PFSK-1 (cell line): ENCODE data around the gene TGM6.

ENCODE experiments used
- FOXP2 ChIP-seq: optimal IDR thresholded peaks from 2 replicates; pipeline ENCODE3; 2011; ENCODE audit warnings: borderline replicate concordance, control low read depth, inconsistent platforms; ENCODE audit not compliant: insufficient read depth; ENCODE audit errors: extremely low read length, extremely low read depth
- POLR2AphosphoS5 ChIP-seq: IDR thresholded peaks from 2 replicates; pipeline ENCODE4 v1.6.1; 2012; ENCODE audit warnings: low read depth, mild to moderate bottlenecking, control low read depth, low read length, moderate library complexity
- REST ChIP-seq, 2 experiments: IDR thresholded peaks; 2 replicates each; pipeline versions ENCODE4 v1.6.1 to v1.8.0; 2011 to 2012; ENCODE audit warnings: low read depth in 2 of 2, low read length in 2 of 2, control low read depth in 1 of 2, inconsistent platforms in 1 of 2, mild to moderate bottlenecking in 1 of 2, moderate library complexity in 1 of 2; ENCODE audit not compliant: insufficient read depth in 1 of 2
- SIN3A ChIP-seq: IDR thresholded peaks from 2 replicates; pipeline ENCODE4 v1.6.1; 2012; ENCODE audit warnings: mild to moderate bottlenecking, low read length, moderate library complexity, borderline replicate concordance; ENCODE audit not compliant: insufficient read depth
- TAF1 ChIP-seq: IDR thresholded peaks from 2 replicates; pipeline ENCODE4 v1.6.1; 2012; ENCODE audit warnings: low read length, control low read depth, borderline replicate concordance; ENCODE audit not compliant: insufficient read depth

- no peak for TF ChIP-seq SIN3A
- no peak for TF ChIP-seq REST (IDR thresholded peaks at IDR 0.05; ENCODE audit: insufficient read depth in 1 of 2, low read depth in 2 of 2, low read length in 2 of 2)
- TF ChIP-seq POLR2AphosphoS5: no peak
- no peak for TF ChIP-seq TAF1
- TF ChIP-seq FOXP2: no peak
Measured at GRCh38 chr20:2401527-2401926, 20.8 kb downstream of the TGM6 start.
